OCI-M1 (cell line): Measurements from ENCODE around the gene PDE6G.

Source experiments
- DNase-seq: peaks from one replicate; lab custom pipeline; 2025; lab: John Stamatoyannopoulos, UW

PDE6G gene

DNA sequence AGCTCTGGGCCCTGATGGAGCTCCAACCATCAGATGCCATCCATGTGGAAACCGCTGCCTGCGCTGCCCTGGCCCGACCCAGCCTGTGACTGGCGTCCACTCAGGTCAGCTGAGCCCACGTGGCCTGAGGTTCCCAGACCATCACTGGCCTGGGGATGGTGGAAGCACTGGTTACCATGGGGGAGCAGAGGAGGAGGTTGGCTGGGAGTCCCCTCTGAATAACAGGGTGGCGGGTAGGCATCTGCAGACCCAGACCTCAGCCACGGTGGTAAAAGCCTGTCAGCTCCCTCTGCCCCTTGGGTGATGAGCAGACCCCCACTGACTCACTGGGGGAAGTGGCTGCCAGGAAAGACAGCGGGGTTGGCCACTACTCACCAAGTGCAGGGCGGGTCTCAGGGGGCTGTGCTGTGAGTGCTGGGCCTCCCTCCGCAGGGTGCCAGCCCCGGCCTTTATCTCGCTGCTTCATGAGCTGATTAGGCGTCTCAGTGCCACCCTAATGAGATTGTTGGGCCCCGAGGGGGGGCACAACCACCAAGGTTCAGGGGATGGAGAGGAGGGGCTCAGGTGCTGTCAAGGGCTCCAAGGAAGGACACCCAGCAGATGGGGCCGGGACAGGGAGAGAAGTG lies at the start of gene PDE6G:
Gene PDE6G, minus strand, starts transcription at position 425 of the 626 bp plus-strand sequence. CDS start 3,237 bp downstream, outside the sequence.
- no peak for DNase-seq

DNA sequence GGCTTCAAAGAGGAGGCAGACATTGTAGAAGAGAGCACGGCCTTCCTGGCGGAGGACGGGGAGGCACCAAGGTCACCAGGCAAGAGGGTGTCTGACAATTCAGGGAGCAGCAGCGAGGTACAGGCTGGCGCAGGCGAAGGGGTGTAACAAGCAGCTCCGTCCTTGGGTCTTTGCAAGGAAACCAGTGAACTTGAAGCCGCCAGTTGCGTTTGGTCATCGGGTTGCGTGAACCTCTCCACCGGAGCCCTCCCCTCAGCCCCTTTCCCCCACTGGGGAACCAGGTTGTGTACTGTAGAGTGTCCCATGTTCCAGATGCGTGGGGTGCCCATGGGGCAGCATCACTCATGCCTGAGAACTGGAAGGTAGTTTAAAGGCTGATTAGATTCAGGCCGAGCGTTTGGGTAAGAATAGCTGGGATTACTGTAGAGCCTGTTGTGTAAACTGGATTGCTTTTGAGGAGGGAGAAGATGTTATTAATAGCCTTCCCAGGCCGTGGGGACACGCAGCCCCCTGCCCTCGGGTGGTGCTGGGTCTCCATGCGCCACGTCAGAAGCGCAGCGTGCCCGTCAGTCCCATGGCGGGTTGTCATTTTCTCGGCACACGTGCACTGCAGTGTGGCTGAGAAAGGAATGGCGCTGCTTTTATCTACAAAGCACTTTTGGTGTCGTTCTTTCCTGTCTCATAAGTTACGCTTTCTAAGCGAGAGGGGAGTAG lies 49.3 kb upstream of the PDE6G start:
- no peak for DNase-seq

DNA sequence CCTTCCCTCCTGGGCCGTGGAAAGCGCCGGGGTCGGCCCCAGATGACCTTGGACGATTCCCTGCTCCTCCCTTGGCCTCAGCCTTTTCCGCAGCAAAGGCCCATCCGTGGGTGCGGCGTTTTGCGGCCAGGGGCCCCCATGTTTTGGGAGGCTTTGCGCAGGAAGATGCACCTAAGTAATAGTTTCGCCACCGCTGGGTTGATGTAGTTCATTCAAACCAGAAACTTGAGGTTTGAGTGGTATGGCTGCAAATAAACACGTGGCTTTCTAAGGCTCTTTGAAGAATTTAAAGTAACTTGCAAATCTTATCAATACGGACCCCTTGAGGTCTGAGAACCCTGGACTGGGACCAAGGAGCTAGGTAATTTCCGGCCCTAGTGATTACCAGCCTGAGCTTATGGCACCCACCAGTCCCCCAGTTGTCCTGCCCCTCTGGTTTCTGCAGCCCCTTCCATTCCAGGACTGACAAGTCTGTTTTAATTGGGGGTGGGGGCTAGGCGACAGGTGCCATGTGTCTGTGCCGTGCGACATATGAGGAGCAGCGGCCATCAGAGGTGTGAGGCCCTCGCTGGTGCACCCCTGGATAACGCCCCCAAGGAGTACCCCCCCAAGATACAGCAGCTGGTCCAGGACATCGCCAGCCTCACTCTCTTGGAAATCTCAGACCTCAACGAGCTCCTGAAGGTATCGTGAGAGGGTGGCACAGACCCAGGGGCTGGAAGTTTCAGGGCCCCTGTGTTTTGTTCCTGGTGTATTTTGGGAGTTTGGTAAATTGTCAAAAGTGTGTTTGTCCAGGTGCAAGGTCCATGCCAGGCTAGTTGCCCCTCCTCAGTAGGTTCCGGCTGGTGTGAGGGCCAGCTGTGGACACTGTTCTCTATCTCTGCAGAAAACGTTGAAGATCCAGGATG lies 47.7 kb upstream of the PDE6G start:
- no peak for DNase-seq

GRCh38 chr17:81702934-81703746 lies 46.8 kb upstream of the PDE6G start, which contains the start of gene MRPL12:
Gene MRPL12, plus strand, starts transcription at chr17:81703367. Its CDS starts 135 bp downstream, at chr17:81703502.
- DNase-seq: peak; percentile 96

- DNase-seq: peak; percentile 35
Observed at GRCh38 chr17:81701288-81702071, 45.1 kb upstream of the PDE6G start.

- no peak for DNase-seq
Observed at GRCh38 chr17:81700353-81701287, 44.3 kb upstream of the PDE6G start.

- no peak for DNase-seq
Observed at GRCh38 chr17:81697261-81698044, 41.1 kb upstream of the PDE6G start.

DNA sequence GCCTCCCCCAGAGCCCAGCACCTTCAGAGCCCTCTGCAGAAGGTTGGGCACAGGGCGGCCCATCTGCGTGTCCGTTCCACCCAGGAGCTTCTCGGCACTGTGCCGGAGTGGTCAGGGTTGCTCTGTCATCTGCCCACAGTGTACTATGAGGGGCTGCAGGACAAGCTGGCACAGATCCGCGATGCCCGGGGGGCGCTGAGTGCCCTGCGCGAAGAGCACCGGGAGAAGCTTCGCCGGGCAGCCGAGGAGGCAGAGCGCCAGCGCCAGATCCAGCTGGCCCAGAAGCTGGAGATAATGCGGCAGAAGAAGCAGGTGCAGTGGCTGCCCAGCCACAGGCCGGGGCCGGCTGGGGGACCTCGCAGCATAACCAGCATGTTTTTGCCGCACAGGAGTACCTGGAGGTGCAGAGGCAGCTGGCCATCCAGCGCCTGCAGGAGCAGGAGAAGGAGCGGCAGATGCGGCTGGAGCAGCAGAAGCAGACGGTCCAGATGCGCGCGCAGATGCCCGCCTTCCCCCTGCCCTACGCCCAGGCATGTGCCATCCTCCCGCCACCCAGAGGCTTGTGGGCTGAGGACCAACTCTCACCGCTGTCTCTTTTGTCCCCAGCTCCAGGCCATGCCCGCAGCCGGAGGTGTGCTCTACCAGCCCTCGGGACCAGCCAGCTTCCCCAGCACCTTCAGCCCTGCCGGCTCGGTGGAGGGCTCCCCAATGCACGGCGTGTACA lies 40.0 kb upstream of the PDE6G start:
- DNase-seq: no peak

GRCh38 chr17:81695801-81696200 lies 39.5 kb upstream of the PDE6G start:
- no peak for DNase-seq

DNA sequence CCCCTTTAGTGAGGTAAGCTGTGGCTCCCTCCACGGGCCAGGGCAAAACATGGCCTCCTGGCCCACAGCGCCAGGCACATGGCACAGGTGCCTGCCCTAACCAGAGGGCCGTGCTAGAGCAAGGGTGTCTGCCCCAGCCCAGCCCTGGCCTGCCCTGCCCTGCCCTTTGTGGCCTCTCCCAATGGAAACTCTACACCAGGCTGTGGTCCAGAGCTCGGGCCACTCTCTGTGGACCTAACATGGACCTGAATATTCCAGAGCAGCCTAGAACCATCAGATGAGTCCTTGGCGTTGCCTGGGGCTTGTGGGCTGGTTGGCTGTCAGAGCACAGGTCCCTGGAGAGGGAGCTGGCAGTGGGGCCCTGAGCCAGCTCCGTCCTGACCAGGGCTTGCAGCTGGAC lies 38.9 kb upstream of the PDE6G start:
- DNase-seq: no peak

DNA sequence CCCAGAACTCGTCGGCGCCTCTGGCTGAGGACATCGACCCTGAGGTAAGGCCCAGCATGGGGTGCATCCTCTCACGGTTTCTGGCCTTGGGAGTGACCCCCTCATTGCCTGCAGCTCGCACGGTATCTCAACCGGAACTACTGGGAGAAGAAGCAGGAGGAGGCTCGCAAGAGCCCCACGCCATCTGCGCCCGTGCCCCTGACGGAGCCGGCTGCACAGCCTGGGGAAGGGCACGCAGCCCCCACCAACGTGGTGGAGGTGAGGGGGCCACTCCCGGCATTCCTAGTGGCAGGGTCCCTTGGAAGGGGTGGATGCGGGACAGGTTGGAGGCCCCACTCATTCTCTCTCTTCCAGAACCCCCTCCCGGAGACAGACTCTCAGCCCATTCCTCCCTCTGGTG lies 38.5 kb upstream of the PDE6G start:
- no peak for DNase-seq

DNA sequence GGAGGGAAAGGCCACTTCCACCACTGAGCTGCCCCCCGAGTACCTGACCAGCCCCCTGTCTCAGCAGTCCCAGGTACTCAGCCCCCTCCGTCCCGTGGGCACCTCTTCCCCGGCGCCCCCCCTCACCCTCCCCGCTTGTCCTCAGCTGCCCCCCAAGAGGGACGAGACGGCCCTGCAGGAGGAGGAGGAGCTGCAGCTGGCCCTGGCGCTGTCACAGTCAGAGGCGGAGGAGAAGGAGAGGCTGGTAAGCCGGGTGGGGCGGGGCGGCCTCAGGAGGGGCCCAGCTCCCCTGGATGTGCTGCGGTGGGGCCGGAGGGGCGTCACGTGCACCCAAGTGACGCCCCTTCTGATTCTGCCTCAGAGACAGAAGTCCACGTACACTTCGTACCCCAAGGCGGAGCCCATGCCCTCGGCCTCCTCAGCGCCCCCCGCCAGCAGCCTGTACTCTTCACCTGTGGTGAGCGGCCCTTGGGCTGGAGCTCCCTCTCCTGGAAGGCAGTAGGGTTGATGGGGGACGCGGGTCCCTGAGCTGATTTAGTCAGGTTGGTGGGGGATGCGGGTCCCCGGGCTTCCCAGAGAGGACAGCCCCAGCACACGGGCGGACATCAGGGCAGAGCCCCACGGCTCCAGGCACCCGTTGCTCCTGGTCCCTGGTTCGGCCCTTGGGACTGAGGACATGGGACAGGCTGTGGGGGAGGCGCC lies 37.3 kb upstream of the PDE6G start:
- DNase-seq: no peak

- DNase-seq: no peak
Observed at GRCh38 chr17:81691608-81692007, 35.3 kb upstream of the PDE6G start.

DNA sequence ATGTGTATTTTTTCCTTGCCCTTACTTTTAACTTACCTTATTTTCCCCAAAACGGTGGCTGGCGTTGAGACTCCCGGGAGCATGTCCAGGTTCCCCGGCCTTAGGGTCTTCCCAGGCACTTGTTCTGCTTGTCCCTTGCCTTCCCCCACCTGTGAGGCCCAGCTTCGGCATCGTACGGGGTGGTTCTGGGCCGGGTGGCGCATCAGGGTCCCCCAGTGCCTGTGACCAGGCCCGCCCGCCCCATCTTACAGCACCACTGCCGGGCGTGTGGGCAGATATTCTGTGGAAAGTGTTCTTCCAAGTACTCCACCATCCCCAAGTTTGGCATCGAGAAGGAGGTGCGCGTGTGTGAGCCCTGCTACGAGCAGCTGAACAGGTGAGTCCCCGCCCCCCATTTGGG lies 34.9 kb upstream of the PDE6G start:
- no peak for DNase-seq

DNA sequence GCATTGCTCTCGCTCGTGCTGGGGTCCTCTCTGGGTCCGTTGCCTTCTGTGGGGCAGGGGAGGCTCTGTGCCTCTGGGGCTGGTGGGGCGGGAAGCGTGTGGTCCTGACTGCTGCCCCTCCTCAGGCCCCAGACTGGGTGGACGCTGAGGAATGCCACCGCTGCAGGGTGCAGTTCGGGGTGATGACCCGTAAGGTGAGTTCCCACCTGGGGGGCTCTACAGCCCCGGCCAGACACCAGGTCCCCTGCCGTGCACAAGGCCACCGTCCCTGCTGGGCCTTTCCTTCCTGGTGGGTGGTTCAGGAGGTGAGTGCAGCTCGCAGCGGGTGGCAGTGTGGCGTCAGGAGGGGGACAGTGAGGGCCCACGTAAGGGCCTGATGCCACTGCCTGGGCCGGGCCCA lies 34.2 kb upstream of the PDE6G start:
- DNase-seq: no peak

DNA sequence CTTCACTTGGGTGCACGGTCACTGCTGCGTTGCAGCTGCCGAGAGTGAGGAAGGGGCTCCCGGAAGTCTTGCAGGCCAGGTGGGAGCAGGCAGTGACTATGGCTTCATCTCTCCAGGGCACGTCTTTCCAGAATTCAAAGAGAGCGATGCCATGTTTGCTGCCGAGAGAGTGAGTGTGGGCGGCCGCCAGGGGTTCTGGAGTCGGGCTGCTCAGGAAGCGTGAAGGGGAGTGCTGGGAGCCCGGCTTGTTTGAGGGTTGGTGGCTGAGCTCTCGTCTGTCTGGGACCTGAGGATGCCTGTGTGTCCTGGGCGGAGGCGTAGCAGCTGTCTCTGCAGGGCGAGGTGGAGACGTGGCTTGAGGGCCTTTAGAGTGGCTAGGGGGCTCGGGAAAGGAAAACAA lies 33.7 kb upstream of the PDE6G start:
- no peak for DNase-seq

DNA sequence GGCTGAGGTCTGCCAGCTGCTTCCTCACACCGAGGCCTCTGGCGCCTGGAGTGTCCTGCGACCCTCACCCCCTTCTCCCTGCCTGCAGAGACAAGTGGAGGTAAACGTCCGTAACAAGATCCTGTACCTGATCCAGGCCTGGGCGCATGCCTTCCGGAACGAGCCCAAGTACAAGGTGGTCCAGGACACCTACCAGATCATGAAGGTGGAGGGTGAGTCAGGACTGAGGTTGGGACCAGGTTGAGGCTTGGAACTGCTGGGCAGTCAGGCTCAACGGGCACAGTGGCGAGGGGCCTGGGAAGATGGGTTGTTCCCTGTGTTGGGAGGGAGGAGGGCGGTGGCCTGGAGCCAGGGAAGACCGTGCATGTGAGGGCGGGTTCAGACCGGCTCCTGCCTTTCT lies 32.3 kb upstream of the PDE6G start:
- DNase-seq: no peak
